ENCODE data around the gene BRPF1.
"Not testable (repeated sequence)": the region's sequence is repeated elsewhere in the genome, so short reads cannot be mapped to it uniquely, and the experiment has no call there.

The BRPF1 gene

DNA sequence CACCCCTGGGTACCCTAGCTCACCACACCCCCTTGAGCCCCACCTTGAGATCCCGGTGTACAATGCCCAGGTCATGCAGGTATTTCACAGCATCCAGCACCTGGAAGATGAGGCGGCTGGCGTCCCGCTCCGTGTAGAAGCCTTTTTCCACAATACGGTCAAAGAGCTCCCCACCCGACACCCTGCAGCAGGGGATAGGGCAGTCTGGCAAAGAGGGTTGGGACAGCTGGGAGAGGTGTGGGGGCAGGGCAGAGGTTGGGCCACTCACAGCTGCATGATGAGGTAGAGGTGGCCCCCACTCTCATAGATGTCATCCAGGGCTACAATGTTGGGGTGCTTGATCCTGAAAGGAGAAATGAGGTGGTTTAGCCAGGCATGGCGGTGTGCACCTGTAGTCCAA is 31.3 kb downstream of the BRPF1 start:
- Mint-ChIP-seq H3K4me3 (no peak overlapping the region), H3K4me1 (ENCODE audit: low read depth) (peaks cover 8% of the 10 kb centered on the region), H3K27me3 (ENCODE audit: low read depth) (no peaks in the 10 kb centered on the region), H3K36me3 (ENCODE audit: low read depth) (peaks cover 30% of the 10 kb centered on the region), H3K9me3 (no peaks in the 10 kb centered on the region), H3K27ac (no peak overlapping the region)

- Mint-ChIP-seq H3K4me3 (no peak overlapping the region), H3K27ac (no peak overlapping the region), H3K27me3 (ENCODE audit: low read depth) (no peaks in the 10 kb centered on the region), H3K9me3 (no peaks in the 10 kb centered on the region), H3K36me3 (ENCODE audit: low read depth) (peaks cover 13% of the 10 kb centered on the region), H3K4me1 (ENCODE audit: low read depth) (peaks cover 25% of the 10 kb centered on the region)
Observed at GRCh38 chr3:9765865-9766264, 34.3 kb downstream of the BRPF1 start.

- peaks cover 25% of the 10 kb centered on the region for H3K4me1 Mint-ChIP-seq (ENCODE audit: low read depth)
- no peaks in the 10 kb centered on the region for H3K27me3 Mint-ChIP-seq (ENCODE audit: low read depth)
- H3K4me3 Mint-ChIP-seq, result no peak overlapping the region
- no peaks in the 10 kb centered on the region for H3K9me3 Mint-ChIP-seq
- H3K36me3 Mint-ChIP-seq (ENCODE audit: low read depth), result peaks cover 10% of the 10 kb centered on the region
- H3K27ac Mint-ChIP-seq, result no peak overlapping the region
Observed at GRCh38 chr3:9767418-9767817, 35.9 kb downstream of the BRPF1 start.

DNA sequence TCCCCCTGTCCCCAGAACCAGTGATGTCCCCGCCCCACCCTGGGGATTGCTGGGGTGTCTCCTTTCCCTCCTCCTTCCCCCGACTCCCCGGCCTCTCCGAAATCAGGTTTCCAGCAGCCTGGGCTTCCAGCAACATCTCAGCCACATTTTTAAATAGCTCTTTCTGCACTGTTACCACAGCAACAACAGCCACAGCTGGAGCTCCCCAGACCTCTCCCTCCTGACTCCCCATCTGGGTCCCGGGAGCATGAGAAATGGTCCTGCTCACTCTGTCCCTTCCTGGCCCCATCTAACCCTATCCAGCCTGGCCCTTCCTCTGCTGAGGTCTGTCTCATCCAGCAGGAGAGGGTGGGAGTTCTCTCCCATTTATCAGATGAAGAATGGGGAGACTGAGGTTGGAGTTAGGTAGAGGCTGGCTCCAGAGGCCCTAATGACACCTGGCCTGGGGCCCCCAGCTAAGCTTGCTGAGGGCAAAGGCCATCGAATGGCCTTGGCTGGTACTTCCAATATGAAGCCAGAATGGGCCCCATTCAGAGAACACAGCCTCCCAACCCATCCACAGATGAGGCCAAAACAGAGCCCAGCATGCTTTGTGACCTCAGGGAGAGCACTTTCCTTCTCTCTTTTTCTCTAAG is 36.7 kb downstream of the BRPF1 start:
- H3K4me1 Mint-ChIP-seq (ENCODE audit: low read depth), result peaks cover 25% of the 10 kb centered on the region
- H3K9me3 Mint-ChIP-seq, result no peaks in the 10 kb centered on the region
- H3K27me3 Mint-ChIP-seq (ENCODE audit: low read depth), result no peaks in the 10 kb centered on the region
- peak overlapping the region; percentile 87 for H3K4me3 Mint-ChIP-seq
- H3K36me3 Mint-ChIP-seq (ENCODE audit: low read depth), result peaks cover 7% of the 10 kb centered on the region
- H3K27ac Mint-ChIP-seq, result no peak overlapping the region

GRCh38 chr3:9769012-9769411 is 37.5 kb downstream of the BRPF1 start:
- H3K27ac Mint-ChIP-seq, result peak overlapping the region; percentile 71
- H3K4me1 Mint-ChIP-seq (ENCODE audit: low read depth), result peaks cover 25% of the 10 kb centered on the region
- H3K27me3 Mint-ChIP-seq (ENCODE audit: low read depth), result no peaks in the 10 kb centered on the region
- H3K4me3 Mint-ChIP-seq, result peak overlapping the region; percentile 87
- no peaks in the 10 kb centered on the region for H3K9me3 Mint-ChIP-seq
- peaks cover 5% of the 10 kb centered on the region for H3K36me3 Mint-ChIP-seq (ENCODE audit: low read depth)

GRCh38 chr3:9769426-9770275 is 38.1 kb downstream of the BRPF1 start, which contains the start of gene CAMK1:
CAMK1 (minus strand) TSS chr3:9769947; CDS start chr3:9767749, 2,198 bp downstream.
- H3K36me3 Mint-ChIP-seq (ENCODE audit: low read depth), result peaks cover 5% of the 10 kb centered on the region
- peak within 1 kb of the TSS; percentile 87 for H3K4me3 Mint-ChIP-seq
- peaks cover 25% of the 10 kb centered on the region for H3K4me1 Mint-ChIP-seq (ENCODE audit: low read depth)
- no peaks in the 10 kb centered on the region for H3K27me3 Mint-ChIP-seq (ENCODE audit: low read depth)
- no peaks in the 10 kb centered on the region for H3K9me3 Mint-ChIP-seq
- peak within 1 kb of the TSS; percentile 71 for H3K27ac Mint-ChIP-seq

GRCh38 chr3:9770276-9770812 is 38.8 kb downstream of the BRPF1 start:
- Mint-ChIP-seq H3K27ac (peak overlapping the region; percentile 45), H3K4me3 (peak overlapping the region; percentile 69), H3K27me3 (ENCODE audit: low read depth) (no peaks in the 10 kb centered on the region), H3K4me1 (ENCODE audit: low read depth) (peaks cover 25% of the 10 kb centered on the region), H3K9me3 (no peaks in the 10 kb centered on the region), H3K36me3 (ENCODE audit: low read depth) (peaks cover 1% of the 10 kb centered on the region)

- peak overlapping the region; percentile 69 for H3K4me3 Mint-ChIP-seq
- H3K4me1 Mint-ChIP-seq (ENCODE audit: low read depth), result peaks cover 25% of the 10 kb centered on the region
- peak overlapping the region; percentile 52 for H3K27ac Mint-ChIP-seq
- not testable (repeated sequence) for H3K36me3 Mint-ChIP-seq (ENCODE audit: low read depth); H3K9me3 Mint-ChIP-seq; H3K27me3 Mint-ChIP-seq (ENCODE audit: low read depth)
Observed at GRCh38 chr3:9771007-9771406, 39.5 kb downstream of the BRPF1 start.

DNA sequence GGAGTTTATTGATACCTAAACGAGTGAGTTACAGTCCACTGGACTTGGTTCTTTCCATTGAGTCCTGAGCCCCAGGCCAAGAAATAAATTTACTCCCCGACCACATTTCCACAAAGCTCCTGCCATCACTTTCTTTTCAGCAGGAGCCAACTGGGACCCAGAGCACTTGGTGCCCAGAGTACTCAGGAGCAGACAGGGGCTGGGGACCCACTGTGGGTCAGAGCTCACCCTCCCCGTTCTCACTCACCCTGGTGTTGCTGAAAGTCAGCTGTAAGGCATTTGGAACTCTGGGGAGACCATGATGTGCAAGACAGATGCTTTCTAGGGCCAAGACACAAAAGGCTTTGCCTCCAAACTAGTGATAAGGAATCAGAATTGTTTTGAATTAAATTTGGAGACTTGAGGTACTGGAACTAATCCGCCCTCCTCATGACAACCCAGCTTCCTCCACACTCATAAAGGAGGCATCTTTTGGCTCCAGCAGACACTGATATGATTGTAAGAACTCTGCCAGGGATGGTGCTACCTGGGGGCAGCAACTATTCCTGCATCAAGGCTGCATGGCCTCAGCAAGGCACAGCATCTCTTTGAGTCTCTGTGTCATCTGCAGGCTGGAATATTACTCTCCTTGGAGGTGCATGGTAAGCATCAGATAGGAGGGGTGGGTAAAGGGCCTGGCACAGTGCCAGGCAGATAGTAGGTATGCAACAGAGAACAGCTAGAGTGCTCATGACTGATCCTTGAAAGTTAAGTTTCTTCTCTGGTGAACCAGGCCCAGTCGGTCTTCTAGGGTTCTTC is 45.6 kb downstream of the BRPF1 start:
- Mint-ChIP-seq H3K9me3 (no peaks in the 10 kb centered on the region), H3K4me1 (ENCODE audit: low read depth) (peaks cover 39% of the 10 kb centered on the region), H3K27ac (no peak overlapping the region), H3K36me3 (ENCODE audit: low read depth) (peaks cover 17% of the 10 kb centered on the region), H3K4me3 (no peak overlapping the region), H3K27me3 (ENCODE audit: low read depth) (no peaks in the 10 kb centered on the region)

DNA sequence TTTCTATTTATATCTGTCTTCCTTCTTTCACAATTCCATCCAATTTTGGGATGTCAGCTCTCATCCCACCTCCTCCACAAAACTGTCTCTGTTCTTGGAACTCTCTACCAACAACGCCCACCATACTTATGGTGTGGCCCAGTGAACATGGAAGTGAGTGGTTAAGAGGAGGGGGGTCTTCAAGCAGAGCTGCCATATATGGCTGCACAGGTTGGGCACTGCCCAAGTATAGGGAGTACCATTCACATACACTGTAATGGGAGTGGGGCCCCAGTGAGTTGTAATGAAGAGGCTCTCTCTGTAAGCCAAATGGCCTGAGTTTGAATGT is 46.1 kb downstream of the BRPF1 start:
- H3K4me1 Mint-ChIP-seq (ENCODE audit: low read depth), result peaks cover 42% of the 10 kb centered on the region
- no peaks in the 10 kb centered on the region for H3K9me3 Mint-ChIP-seq
- H3K4me3 Mint-ChIP-seq, result no peak overlapping the region
- peak overlapping the region; percentile 11 for H3K27ac Mint-ChIP-seq
- no peaks in the 10 kb centered on the region for H3K27me3 Mint-ChIP-seq (ENCODE audit: low read depth)
- peaks cover 22% of the 10 kb centered on the region for H3K36me3 Mint-ChIP-seq (ENCODE audit: low read depth)

DNA sequence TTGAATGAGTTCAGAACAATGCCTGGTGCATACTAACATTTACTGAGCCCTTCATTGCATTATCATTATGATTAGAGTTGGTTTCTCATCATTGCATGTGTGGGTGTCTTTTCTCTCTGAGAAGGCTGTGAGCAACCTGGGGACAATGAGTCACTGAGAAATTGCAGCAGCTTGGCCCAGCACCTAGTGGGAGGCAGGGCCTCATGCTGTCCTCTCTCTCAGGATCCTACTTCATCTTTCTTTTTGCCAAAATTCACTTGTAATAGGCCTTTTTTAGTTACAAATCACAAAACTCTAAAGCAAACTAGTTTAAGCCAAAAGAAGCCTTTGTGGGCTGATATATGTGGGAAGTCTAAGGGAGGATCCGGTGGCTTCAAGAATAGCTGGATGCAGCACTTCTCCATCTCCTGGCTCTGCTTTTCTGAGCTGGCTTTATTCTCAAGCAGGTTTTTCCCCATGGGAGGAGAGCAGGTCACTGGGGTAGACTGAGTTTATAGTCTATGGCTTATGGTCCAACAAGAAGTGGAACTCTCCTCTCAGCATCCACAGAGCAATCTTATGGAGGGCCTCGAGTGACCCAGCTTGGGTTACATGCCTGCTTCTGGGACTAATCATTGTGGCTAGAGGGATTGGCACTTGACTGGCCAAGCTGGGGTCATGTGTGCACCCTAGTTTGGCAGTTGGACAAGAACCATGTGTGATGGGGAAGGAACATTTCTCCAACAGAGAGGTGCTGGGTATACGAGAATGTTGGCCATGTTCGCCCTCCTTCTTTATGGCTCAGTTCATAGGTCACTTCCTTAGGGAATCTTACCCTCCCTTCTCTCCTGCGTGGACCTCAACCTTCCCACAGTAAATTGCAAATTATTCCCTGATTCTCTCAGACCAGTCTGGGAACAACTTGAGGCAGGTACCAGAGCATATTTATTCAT is 46.9 kb downstream of the BRPF1 start:
- peaks cover 42% of the 10 kb centered on the region for H3K4me1 Mint-ChIP-seq (ENCODE audit: low read depth)
- H3K9me3 Mint-ChIP-seq, result no peaks in the 10 kb centered on the region
- H3K36me3 Mint-ChIP-seq (ENCODE audit: low read depth), result peaks cover 26% of the 10 kb centered on the region
- no peak overlapping the region for H3K4me3 Mint-ChIP-seq
- no peaks in the 10 kb centered on the region for H3K27me3 Mint-ChIP-seq (ENCODE audit: low read depth)
- H3K27ac Mint-ChIP-seq, result peak overlapping the region; percentile 69

DNA sequence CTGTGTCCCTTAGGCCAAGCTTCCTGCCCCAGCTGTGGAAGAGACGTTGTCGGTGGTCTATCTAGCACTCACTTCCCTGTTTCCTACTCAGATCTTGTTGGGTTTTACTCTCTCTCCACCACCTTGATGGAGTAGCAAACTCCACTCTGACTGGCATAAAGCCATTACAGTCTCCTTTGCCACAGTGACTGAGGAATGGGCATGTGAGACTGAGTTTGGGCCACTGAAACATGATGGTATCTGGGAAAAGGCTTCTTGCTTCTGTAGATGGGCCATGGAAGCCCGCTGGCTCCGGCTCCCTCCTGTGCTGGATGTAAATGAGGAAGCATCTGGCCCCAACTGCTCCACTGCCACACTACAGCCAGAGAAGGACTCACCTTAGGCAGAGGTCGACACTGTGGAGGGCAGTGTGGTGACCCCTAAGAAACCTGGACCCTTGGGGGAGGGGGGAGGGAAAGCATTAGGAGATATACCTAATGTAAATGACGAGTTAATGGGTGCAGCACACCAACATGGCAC is 47.6 kb downstream of the BRPF1 start:
- H3K36me3 Mint-ChIP-seq (ENCODE audit: low read depth), result peaks cover 29% of the 10 kb centered on the region
- H3K27ac Mint-ChIP-seq, result peak overlapping the region; percentile 81

DNA sequence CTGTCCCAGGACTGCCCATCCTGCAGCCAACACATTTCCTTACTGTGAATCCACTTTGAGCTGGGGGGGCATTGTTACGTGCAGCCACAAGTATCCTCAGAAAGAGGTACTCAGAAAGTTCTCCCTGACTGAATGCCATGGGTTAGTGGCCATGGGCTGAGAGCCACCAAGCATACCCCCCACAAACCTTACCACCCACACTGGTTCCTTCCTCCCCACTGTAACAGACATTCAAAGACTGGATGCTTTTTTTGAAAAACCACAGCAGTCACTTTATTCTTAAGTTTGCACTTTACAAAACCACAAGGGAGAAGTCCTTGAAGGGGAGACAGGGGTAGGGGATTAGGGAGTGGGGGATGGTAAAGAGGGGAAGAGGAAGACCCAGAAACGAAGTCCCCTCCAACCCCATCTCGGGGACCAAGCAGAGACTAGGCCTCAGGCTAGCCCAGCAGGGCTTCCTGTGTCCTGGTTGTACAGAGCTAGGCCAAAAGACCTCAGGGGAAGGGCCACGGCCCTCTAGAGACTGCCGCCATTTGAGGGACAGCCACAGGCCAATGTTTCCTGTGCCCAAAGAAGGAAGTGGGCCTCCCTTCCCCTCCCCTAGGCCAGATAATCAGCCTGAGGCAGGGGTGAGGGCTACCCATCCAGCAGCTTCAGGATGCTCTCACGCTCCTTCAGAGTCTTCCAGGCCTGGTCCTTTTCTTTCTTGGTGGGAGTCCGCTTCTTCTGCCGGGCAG is 48.4 kb downstream of the BRPF1 start:
- peak overlapping the region; percentile 81 for H3K27ac Mint-ChIP-seq

More for the DNA sequence above, 47.6 kb downstream of the BRPF1 start:
- H3K4me3 Mint-ChIP-seq, result no peak overlapping the region
- H3K9me3 Mint-ChIP-seq, result no peaks in the 10 kb centered on the region
- peaks cover 42% of the 10 kb centered on the region for H3K4me1 Mint-ChIP-seq (ENCODE audit: low read depth)
- H3K27me3 Mint-ChIP-seq (ENCODE audit: low read depth), result no peaks in the 10 kb centered on the region

More for the DNA sequence above, 48.4 kb downstream of the BRPF1 start:
- H3K36me3 Mint-ChIP-seq (ENCODE audit: low read depth), result peaks cover 31% of the 10 kb centered on the region
- peaks cover 42% of the 10 kb centered on the region for H3K4me1 Mint-ChIP-seq (ENCODE audit: low read depth)
- no peaks in the 10 kb centered on the region for H3K27me3 Mint-ChIP-seq (ENCODE audit: low read depth)
- peak overlapping the region; percentile 12 for H3K4me3 Mint-ChIP-seq
- H3K9me3 Mint-ChIP-seq, result no peaks in the 10 kb centered on the region

Measured in T-helper 1 cell treated with Interleukin-12 subunit alpha and Interleukin-12 subunit beta and Interleukin-4 antibody, amounts not matched to agents 30 μg/mL and 1 μg/mL, for 36 hours (primary cell).